HG02763 (cell line): ENCODE results near the gene PEAR1.

ENCODE experiments used
- ATAC-seq: cut with Tn5 transposase; IDR thresholded peaks from one replicate; pipeline ENCODE4 v1.9.1; 2021; ENCODE audit warnings: mild to moderate bottlenecking, moderate library complexity; ENCODE audit not compliant: unreplicated experiment

The PEAR1 gene, protein sequence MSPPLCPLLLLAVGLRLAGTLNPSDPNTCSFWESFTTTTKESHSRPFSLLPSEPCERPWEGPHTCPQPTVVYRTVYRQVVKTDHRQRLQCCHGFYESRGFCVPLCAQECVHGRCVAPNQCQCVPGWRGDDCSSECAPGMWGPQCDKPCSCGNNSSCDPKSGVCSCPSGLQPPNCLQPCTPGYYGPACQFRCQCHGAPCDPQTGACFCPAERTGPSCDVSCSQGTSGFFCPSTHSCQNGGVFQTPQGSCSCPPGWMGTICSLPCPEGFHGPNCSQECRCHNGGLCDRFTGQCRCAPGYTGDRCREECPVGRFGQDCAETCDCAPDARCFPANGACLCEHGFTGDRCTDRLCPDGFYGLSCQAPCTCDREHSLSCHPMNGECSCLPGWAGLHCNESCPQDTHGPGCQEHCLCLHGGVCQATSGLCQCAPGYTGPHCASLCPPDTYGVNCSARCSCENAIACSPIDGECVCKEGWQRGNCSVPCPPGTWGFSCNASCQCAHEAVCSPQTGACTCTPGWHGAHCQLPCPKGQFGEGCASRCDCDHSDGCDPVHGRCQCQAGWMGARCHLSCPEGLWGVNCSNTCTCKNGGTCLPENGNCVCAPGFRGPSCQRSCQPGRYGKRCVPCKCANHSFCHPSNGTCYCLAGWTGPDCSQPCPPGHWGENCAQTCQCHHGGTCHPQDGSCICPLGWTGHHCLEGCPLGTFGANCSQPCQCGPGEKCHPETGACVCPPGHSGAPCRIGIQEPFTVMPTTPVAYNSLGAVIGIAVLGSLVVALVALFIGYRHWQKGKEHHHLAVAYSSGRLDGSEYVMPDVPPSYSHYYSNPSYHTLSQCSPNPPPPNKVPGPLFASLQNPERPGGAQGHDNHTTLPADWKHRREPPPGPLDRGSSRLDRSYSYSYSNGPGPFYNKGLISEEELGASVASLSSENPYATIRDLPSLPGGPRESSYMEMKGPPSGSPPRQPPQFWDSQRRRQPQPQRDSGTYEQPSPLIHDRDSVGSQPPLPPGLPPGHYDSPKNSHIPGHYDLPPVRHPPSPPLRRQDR

DNA sequence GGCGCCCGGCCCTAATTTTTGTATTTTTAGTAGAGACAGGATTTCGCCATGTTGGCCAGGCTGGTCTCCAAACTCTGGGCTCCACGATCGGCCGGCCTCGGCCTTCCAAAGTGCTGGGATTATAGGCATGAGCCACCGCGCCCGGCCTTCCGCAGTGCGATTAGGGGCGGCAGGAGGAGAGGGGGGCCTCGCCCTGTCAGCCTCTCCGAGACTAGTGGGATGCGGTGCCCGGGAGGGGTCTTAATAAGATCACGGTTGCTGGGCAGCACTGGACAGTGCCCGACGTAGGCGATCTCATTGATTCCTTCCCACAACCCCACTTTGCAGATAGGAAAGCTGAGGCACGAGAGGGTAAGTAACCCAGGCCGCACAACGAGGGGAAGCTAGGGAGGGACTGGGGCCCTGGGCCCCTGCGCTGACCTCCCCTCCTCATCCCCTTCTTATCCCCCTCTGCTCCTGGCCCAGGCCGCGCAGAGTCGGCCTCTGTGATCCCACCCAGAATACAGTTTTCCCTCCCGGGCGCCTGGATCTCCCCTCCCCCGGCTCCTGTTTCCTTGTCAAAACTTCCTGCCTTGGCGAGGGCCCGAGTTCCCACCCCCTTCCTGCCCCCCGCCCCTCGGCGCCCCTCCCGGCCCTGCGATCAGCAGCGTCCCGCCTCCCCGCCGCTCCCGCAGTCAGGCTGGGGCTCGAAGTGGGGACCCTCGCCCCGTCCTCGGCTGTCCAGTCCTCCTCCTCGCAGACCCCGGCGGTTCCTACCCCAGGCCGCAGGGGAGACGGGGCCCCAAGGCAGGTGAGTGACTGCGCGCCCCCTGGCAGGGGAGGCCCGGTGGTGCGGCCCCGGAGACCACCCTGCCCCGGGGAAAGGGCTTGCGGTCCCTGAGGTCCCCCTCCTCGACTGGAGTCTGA lies at the start of gene PEAR1:
Gene PEAR1 (plus strand): TSS at position 671 of the 906 bp plus-strand sequence. CDS start 10,209 bp downstream, outside the sequence.
- no peak for ATAC-seq

DNA sequence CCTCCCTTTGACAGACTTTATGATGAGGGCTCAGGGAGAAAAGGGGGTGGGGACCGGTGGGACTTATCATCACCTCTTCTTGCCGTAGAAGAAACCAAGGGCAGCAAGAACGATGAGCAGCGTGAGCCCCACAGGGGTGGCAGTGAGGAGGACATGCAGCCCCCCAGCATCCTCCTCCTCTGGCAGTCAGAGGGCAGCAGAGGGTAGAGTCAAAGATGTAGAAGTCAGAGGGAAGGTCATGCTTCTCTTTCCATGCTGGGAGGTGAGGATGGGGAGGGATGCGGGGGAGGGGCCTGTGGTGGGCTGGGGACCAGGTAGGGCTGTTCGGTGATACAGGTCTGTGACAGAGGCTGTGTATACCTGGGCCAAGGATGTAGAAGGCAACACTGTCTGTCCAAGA lies 49.4 kb upstream of the PEAR1 start:
- no peak for ATAC-seq

DNA sequence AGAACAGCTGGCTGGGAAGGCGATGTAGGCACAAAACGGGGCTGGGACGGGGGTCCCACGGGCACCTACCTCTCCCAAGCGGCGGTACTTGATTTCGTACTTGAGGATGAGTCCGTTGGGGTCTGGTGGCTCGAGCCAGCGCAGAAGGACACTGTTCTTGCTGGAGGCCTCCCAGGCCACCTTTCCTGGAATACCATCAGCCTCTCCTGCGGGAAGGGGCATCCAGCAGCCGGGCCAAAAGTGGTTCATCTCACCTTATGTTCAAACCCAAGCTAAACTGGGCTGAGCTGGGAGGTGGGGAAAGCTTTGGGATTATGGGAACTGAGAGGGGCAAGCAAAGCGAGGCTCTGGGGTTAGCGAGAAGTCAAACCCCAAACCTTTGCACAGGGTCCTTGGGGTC lies 48.9 kb upstream of the PEAR1 start:
- ATAC-seq, result no peak

DNA sequence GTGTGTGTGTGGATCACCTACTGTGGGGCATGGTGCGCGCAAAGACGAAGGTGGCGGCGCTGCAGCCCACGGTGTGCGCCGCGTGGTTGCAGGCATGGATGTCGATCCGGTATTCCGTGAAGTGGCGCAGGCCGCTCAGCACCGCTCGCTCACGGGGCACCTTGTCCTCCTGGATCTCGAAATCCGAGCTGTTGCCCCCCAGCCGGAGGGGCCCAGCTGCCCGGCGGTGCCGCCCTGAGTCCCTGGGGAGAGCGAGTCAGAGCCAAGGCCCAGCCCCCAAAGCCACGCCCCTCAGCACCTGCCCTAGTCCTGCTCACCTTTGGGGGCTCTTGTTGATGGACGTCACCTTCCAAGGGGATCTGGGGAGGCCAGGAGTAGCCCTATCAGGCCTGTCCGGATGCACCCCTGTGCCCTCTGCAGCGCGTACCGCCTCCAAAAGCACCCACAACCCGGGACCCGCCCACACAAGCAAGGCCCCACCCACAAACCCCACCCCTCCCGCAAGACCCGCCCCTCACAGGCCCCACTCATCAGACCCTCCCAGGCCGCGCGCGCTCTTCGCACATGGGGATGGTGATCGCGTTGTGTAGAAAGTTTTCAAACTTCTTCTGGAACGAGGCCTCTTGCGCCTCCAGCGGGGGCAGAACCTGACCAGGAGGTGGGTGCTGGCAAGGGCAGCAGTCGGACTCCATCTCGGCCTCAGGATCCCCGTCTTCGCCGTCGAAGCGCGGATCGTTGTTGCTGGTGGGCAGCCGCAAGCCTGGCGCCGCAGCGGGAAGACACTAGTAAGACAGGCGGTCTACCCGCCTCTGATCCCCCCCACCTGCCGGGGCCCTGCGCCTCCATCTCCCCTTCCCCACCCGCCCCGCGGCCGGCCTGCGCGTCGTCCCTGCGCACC lies 48.2 kb upstream of the PEAR1 start:
- ATAC-seq, result no peak

DNA sequence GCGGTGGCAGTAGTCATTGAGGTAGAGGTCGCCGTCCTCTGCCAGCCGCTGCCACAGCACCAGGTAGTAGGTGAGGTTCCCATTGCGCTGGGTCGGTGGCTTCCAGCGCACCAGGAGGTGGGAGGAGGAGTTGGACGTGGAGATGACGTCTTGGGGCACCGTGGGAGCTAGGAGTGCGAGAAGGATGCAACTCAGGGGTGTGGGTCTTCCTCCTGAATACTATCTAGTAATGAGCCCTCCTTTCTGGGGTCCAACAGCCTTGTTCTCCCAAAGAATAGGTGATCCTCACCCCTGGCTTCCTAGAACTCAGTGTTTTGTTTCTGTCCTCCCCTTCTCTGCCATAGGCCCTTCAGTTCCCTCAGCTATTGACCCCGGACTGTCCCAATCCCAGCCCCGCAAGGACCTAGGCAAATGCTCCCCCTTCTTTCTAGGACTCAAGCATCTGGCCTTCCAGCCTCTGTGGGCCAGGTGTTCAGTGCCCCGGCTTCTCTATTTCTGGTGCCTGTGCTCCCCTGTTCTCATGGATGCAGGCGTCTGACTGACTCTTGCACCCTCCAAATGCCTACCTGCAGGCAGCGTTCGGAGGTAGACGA lies 47.5 kb upstream of the PEAR1 start:
- ATAC-seq, result no peak

DNA sequence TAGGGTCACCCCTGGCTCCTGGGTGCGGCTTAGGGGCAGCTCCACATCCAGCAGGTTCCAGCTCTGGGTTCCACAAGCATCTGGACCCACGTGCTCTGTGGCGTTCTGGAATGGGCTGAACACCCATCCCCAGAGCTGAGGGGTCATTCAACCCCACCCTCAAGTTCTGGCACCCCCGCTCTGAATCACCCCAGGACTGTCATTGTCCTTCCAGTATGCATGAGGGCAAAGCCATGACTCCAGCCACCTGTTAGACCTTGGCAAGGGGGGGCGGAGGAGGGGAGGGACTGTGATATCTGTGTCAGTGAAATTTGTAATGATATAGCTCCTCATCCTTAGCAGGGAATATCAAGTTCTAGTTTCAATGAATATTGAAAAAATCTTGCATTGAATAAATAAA lies 46.9 kb upstream of the PEAR1 start:
- no peak for ATAC-seq

DNA sequence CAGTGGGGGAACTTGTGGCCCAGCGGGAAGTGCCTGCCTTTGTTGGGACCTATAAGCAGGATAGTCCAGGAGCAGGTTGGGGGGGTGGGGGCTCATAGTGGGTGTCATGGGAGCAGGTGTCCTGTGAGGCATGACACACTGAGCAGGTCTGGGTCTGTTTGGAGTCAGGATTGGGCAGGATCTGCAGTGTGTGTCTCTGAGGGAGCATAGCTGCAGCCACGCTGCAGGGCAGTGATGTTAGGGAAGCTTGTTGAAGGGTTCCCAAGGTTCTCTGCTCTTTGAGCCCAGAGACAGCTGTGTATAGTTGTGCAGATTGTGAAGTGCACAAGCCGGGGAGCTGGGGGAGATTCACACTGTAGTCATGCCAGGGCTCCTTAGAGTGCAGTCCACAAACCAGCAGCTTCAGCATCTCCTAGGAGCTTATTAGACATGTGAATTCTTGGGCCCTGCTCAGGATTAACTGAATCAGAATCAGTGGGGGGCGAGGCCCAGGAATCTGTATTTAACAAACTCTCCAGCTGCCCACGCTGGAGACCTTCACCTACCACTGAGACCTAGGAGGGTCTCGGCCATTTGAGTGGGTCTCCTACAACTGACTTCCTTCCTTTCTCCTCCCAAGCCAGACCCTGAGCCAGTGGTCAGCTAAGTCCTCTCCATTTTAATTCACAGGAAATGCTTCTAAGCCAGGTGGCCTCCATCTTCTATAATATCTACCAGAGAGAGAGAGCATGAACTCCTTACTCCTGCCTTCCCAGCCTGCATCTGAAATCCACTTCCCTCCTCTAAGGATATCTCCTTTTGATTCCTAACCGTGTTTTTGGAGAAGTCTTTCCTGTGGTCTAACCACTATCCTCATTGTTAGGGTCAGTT lies 45.7 kb upstream of the PEAR1 start:
- ATAC-seq, result no peak

DNA sequence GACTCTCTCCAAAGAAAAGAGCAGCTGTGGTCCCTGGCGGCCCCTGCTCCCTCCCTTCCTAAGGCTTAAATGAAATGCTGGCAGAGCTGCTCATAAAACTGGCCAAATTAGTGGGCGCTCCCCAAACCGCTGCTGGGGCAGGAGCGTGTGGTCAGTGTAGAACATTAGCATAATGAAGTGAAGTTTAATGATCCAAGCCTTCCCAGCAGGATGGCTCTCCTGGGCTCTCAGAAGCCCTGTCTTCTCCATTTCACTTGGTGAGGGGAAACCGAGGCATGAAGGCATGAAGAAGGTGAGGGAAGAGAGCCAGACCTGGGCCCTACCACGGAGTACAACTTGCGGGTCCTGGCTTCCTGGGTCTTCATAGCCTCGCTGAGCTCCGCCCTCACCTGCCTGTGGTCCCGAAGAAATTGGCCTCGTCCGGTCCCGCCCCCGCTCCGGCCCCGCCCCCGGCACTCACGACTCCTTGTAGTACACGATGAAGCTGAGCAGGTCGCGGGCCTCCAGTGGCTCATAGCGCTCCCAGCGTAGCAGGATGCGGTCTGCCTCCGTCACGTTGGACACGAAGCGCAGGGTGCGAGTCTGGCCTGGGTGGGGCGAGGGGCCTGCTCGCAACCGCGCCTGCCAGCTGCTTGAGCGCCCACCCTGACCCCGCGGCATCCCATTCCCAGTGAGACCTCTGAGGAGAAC lies 44.9 kb upstream of the PEAR1 start:
- no peak for ATAC-seq

DNA sequence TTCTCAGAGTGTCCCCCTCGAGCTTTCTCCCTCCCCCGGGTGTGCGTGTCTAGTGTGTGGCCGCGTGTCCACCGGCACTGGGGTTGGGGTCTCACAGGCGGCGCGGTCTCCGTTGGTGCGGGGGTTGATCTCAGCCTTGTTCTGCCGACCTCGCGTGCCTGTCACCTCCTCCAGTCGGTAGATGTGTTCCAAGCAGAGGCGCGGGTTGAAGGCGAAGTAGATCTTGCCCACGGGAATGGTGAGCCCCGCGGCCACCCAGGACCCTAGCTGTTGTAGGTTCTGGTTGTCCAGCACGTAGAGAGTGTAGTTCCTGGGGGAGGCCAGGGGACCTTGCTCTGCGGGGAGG lies 44.4 kb upstream of the PEAR1 start:
- ATAC-seq, result no peak

DNA sequence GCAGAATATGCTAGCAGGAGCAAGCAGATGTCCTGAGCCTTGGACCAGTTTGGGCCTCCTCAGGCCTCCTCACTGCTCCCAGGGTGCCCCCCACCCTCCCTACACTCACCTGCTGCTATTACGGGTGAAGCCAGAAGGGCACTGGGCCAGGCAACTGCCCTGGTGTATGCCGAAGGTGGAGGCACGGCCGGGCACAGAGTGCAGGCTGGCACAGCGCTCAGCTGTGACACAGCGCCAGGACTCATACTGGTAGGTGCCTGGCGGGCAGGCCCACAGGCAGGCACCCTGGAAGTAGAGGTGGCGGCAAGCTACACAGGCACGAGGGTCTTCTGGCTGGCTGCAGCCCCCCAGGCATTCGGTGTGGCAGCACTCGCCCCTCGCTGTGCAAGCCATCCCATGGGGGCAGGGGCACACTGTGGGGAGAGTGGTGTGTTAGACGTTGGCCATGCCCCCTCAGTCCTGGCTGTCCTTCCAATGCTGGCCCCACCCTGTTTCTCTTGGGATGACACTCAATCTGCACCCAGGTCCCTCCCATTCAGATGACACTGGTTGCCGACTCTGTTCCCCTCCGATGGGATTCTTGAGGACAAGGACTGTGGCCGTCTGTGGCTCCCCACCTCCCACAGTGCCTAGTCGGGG lies 41.6 kb upstream of the PEAR1 start:
- ATAC-seq, result no peak

DNA sequence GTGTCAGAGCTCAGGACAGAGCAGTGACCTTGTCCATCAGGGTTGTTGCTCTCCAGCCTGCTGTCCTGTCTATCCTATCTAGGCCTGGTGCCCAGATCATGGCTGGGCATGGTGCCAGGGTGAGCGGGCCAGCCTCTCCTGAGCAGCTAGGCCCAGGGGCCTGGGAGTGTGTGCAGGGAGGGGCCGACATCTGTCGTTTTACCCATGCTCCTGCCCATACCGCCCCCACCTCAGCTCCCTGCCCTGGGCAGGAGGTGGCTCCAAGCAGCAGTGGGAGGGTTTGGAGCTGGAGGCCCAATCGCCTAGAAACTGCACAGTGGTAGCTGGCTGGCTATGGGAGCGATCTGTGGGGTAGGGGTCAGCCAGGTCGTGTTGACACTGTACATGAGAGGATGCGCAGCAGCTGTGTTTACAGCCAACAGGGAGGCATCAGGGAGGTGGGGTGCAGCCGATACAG lies 41.1 kb upstream of the PEAR1 start:
- no peak for ATAC-seq

DNA sequence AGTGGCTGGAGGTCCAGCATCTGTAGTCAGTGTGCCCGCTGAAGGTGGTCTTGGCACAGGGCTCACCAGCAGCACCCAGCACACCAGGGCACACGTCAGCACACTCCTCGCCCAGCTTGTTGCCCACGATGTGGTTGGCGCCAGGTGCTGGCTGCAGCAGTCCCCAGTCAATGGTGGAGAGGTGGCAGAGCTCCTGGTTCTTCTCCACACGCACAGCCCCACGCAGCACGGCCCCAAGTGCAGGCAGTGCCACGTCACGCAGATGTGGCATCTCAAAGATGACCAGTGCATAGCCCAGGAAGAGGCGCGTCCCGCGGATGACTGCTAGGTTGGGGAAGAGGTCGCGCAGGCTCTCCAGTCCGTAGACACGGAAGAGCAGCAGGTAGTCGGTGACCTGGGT lies 39.8 kb upstream of the PEAR1 start:
- ATAC-seq, result no peak

DNA sequence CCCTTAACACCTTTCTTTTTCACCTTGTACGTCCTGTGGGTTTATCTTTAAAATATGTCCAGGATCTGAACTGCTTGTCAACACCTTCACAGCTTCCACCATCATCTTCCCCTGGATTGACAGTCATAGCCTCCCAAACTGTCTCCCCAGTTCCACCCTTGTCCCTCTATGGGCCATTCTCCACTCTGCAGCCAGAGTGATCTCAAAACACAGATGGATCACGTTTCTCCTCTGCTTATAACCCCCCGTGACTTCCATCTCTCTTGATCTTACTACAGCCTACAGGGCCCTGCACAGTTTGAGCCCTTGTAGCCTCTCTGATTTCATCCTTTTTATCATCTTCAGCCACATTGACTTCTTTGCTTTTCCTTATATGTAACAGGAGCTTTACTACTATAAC lies 38.9 kb upstream of the PEAR1 start:
- ATAC-seq, result no peak

DNA sequence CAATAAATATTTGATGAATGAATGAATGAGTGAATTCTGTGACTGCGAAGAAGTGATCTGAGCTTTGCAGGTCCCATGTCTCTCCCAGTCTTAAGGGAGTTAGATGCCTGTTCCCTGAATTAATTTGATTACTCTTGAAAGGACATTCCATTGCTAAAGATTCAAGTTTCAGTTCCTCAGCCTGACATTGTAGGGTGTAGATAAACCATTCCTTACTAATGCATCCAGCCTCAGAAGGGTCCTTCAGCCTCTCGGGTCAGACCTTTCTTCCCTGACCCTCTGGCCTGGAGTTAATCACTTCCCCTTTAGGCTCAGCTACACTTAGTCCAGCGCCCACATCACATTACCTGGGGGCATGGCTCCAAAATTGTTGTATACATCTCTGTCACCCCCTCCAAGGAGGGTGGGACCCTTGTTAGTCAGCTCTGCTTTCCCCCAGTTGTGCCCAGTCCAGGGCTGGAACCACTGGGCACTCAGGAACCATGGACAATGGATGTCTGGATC lies 37.2 kb upstream of the PEAR1 start:
- no peak for ATAC-seq

DNA sequence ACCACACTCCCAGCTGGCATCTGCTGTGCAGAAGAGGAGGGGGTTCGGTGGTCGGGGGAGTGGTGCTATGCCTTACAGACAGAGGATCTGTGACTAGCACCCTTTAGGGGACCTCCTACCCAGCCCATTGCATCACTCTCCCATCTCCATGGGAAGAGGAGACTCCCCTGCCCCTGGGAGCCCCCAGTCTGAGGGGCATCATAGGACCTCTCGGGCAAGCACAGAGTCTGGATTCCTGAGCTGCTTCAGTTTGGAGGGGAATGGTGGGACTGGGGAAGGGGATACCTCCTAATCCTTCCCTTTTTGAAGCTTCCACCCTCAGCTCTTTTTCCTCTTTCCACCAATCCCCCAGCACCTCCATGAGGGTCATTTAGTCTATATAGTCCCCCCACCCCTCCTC lies 36.0 kb upstream of the PEAR1 start:
- ATAC-seq, result no peak

DNA sequence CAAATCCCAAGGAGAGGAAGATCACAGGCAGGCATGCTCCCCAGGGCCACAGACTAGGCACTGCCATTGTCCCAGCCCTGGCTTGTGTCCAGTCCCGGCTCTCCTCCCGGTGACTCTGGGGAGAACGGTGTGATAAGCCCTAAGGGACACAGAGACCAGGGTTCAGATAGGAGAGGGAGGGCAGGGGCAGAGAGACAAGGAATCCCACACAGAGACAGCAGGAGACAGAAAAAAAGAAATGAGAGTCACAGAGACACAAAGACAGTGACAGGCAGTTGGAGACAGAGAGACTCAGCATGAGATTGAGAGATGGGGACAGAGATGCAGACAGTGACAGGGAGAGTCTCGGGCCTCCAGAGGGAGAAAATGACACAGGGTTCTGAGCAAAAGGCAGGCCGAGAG lies 35.0 kb upstream of the PEAR1 start:
- ATAC-seq, result no peak

DNA sequence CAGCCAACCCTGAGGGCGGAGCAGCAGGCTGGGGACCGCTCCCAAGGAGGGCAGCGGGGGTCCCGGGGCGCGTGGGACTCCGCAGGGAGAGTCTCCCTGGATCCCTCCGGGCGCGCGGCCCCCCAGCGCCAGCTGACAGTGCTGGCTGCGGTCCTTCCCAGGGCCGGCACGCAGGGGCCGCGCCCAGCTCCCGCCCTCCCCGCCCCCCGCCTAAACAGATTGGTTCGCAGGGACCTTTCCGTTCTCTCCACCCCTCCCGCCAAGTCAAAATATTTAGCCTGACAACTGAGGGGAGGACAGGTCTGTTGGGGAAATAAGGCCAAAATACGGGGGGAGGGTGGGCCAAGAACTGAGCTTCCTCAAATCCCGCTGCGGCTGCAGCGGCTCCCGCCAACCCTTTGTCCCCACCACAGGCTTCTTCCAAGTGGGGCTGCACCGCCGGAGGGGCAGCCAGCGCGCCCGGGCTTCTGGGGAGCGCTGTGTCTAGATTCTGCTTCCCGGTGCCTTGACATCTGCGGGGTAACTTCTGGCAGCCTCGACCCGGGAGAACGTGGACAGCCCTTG lies 34.5 kb upstream of the PEAR1 start, which contains the start of gene INSRR:
Gene INSRR (minus strand): TSS at position 159 of the 564 bp plus-strand sequence. CDS start 496 bp downstream, outside the sequence.
- no peak for ATAC-seq
